ENCODE measurements around the gene KLF7. TPM values are rescaled to one million over a fixed set of nuclear protein-coding genes. Genes with fewer than 3 reads are reported as not detected.

The KLF7 gene
- total RNA-seq, 1 donor from 2014 or later = 35.8 TPM

DNA sequence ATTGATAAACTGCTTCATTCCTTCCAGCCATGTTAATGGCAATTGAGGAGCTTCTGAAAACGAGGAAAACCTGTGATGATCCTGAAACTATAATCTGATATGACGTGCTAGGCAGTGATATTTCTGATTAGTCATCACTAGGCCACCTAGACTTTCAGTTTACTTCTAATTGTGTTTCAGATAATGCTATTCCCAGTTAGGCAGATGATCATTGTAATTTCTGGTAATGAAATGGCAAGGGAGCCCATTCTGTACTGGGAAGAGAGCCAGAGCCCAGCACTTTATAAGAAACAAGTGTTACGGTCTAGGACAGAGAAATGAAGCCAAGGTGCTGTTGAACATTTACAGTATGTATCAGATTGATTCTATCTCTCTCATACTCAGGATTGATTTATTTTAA lies 120.2 kb downstream of the KLF7 start:
- H3K9me3 Mint-ChIP-seq = no peaks in the 10 kb centered on the region
- H3K36me3 Mint-ChIP-seq (ENCODE audit: low read depth) = no peaks in the 10 kb centered on the region
- H3K27me3 Mint-ChIP-seq = peaks cover 11% of the 10 kb centered on the region
- no peak overlapping the region for H3K4me3 Mint-ChIP-seq
- POLR2A ChIA-PET = no interaction called here
- ATAC-seq (ENCODE audit: low read depth) = no peak
- no peak for DNase-seq
- no peak for TF ChIP-seq CTCF (IDR thresholded peaks at IDR 0.05)
- CTCF ChIA-PET = interaction anchor here (1.0 kb wide), 1 partner anchor 101 kb away, joined by 3 read pairs; no protein-coding TSS in a partner anchor
- intact Hi-C loops (cut with micrococcal nuclease) = no loop called here
- H3K27ac Mint-ChIP-seq = no peak overlapping the region
- peaks cover 7% of the 10 kb centered on the region for H3K4me1 Mint-ChIP-seq

DNA sequence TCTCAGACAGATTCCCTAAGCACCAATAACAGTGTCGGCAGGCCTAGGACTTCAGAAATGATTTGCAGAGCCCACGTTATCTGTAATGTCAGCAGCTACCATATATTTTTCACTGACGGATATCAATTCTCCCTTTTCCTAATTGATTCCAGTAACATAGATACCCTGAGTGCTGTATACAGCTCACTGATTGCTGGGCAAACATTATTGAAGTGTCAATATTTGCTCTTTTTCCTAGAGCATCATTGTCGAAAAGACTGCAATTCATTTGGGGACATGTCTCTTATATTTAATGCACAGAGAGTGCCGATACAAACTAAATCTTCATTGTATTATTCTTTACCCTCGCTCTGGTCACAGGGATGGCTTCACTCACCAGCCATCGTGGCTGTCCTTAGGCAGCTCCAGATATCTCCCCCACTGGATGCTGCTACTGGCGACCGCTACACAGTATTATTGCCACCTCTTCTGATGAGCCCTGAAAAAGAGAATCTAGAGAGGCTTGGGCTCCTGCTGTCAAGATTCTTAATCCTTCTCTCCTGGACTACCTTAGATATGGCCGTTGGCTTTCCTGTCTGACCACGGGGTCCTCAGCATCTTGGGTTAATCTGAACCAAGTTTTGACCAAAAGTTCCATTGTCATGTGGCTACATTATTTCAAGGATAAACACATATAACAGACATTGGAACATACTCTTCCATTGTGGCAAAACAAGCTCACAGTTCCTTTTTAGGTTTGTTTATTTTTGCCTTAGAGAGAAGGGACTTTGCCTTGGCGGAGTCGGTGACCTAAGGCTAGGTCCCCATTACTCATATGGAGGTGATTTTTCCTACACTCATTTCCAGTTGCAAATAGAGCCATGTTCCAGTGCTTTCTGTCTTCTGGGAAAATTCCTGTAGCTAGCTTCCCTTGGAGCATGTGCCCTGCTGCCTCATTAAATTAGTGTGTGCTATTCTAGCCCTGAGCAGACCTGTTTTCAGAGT lies 121.1 kb downstream of the KLF7 start:
- Mint-ChIP-seq H3K27ac (no peak overlapping the region), H3K4me3 (no peak overlapping the region), H3K9me3 (no peaks in the 10 kb centered on the region), H3K27me3 (peaks cover 12% of the 10 kb centered on the region), H3K4me1 (peaks cover 7% of the 10 kb centered on the region), H3K36me3 (ENCODE audit: low read depth) (no peaks in the 10 kb centered on the region)
- ChIA-PET CTCF (no interaction called here), POLR2A (no interaction called here)
- no peak for ATAC-seq (ENCODE audit: low read depth)
- DNase-seq = no peak
- TF ChIP-seq CTCF (IDR thresholded peaks at IDR 0.05) = no peak
- intact Hi-C loops (cut with micrococcal nuclease) = no loop called here

DNA sequence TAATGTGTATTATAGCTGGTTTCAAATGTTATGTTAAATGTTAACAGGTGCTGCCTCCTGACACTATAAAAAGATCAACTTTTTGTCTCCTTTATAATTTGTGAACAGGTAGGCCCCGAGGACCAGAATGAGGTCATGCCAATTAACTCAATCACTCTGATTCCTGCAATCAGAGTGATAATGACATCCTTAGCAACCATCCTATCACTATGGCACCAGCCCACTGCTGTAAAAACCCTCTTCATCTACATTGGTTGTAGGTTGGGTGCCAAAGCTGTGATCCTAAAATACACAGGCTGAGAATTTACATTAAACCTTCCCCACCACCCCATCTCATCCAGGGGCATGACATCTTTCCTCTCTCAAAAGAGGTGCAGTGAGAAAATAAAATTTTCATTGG lies 122.9 kb downstream of the KLF7 start:
- Mint-ChIP-seq H3K27me3 (peaks cover 21% of the 10 kb centered on the region), H3K9me3 (no peaks in the 10 kb centered on the region), H3K36me3 (ENCODE audit: low read depth) (no peaks in the 10 kb centered on the region), H3K4me1 (peaks cover 7% of the 10 kb centered on the region), H3K27ac (no peak overlapping the region), H3K4me3 (no peak overlapping the region)
- no peak for TF ChIP-seq CTCF (IDR thresholded peaks at IDR 0.05)
- ChIA-PET POLR2A (no interaction called here), CTCF (no interaction called here)
- intact Hi-C loops (cut with micrococcal nuclease) = no loop called here
- DNase-seq = no peak
- no peak for ATAC-seq (ENCODE audit: low read depth)

DNA sequence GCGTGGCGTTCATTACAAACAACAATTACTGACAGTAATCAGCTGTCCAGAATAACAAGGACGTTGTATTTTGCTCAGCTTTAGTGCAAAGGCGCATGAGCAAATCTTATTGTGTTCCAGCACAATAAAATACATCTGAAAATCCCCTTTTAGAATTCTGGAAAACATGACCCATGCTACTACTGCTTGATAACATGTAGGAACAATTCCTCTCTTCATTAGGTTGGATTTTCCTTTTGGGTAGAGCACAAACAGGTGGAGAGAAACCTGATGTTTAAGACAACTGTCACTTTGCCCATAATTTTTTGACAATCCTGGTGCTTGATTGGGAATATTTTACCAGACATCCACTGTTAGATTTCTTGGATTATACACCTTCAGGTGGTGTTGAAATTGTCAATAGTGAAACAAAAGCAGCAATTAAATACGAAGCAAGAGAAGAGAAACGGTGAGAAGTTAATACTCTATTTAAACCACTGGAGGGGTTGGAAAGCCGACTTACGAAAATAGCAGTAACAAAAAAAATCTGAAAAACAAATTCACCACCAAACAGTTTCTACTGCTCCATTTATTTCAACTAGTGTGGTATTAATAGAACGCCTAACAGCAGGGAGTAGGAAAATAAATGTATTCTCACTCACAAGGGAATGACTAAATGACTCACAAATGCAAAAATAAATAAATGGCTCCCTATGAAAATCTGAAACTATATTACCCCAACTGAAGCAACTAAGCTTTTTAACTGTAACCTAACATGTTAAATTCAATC lies 123.8 kb downstream of the KLF7 start:
- POLR2A ChIA-PET = interaction anchor here (0.6 kb wide), 1 partner anchor 214 kb away, joined by 5 read pairs; no protein-coding TSS in a partner anchor
- no peak for DNase-seq
- ATAC-seq (ENCODE audit: low read depth) = no peak
- Mint-ChIP-seq H3K9me3 (no peaks in the 10 kb centered on the region), H3K27me3 (peaks cover 22% of the 10 kb centered on the region), H3K4me1 (peaks cover 6% of the 10 kb centered on the region), H3K4me3 (no peak overlapping the region), H3K36me3 (ENCODE audit: low read depth) (no peaks in the 10 kb centered on the region), H3K27ac (no peak overlapping the region)
- intact Hi-C loops (cut with micrococcal nuclease) = no loop called here
- no peak for TF ChIP-seq CTCF (IDR thresholded peaks at IDR 0.05)
- CTCF ChIA-PET = no interaction called here

DNA sequence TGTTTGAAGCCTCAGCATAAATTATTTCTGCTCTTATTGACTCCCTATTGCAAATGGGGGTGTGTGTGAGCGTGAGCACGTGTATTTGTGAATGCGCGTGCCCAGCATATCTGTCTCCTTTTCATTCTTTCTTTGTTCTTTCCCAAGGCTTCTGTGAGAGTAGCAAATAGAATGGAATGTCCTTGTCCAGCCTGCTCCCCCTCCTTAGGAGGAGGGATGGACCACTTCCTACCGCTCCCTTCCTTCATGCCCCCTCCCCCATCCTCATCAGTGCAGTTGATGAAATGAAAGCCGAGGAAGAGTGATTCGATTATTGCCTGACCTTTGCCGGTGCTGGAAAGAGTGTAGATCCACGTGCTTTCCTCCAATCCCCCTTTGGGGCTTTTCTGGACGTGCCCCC lies 124.5 kb downstream of the KLF7 start:
- intact Hi-C loops (cut with micrococcal nuclease) = no loop called here
- ChIA-PET CTCF (no interaction called here), POLR2A (no interaction called here)
- Mint-ChIP-seq H3K27me3 (peaks cover 22% of the 10 kb centered on the region), H3K9me3 (no peaks in the 10 kb centered on the region), H3K4me3 (no peak overlapping the region), H3K36me3 (ENCODE audit: low read depth) (no peaks in the 10 kb centered on the region), H3K4me1 (no peaks in the 10 kb centered on the region), H3K27ac (no peak overlapping the region)
- ATAC-seq (ENCODE audit: low read depth) (no peak), DNase-seq (no peak)
- TF ChIP-seq CTCF (IDR thresholded peaks at IDR 0.05) = no peak

All from activated B cell treated with CpG ODN at 0.5 μM for 24 hours (primary cell).